ACHN (cell line): ENCODE measurements around the gene DENND1B.

ENCODE experiments used
- DNase-seq: peaks from one replicate; pipeline ENCODE4 v3.0.0-alpha.2; 2015
- in situ Hi-C: cut with HindIII; loops from 2 replicates; pipeline ENCODE4 v1.10.0; 2017; ENCODE audit warnings: low sequenced_read_pairs, low pct_ligation_motif_present, low pct_unique_long_range_greater_than_20kb

The DENND1B gene

DNA sequence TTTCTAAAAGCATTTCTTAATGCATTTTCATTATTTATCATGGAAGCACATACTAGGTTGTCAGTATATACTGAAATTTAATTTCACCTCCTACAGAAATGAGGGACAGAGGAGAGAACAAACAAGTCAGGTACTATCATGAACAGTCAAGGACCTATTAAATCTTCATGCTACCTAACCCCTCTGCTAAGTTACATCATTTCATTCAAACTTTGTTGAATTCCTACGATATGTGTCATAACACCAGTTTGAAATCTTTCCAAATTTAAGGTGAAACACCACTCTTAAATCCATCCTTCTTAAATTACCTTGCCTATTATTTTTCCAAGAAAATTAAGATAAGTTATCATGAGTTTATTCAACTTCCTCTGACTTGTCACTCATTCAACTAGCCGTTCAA is 78.9 kb downstream of the DENND1B start:
- peak; percentile 40 for DNase-seq
- in situ Hi-C loops = no loop called here

DNA sequence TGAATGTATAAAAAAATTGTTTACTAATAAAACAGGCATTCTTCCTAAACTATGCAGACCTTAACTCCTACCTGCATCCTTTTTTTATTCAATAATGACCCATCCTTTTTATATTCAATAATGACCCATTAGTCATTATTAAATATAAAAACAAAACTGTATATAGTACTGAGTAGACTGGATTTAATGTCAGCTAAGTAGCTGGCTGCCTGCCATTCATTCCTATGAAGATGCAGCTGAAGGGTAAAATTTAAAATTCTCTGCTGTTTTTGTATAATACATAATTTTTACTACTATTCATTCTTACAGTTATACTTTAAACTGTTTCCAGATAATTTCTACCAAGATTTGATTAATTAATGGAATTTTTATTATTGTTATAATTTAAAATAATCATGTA is 79.3 kb downstream of the DENND1B start:
- in situ Hi-C loops = no loop called here
- no peak for DNase-seq

DNA sequence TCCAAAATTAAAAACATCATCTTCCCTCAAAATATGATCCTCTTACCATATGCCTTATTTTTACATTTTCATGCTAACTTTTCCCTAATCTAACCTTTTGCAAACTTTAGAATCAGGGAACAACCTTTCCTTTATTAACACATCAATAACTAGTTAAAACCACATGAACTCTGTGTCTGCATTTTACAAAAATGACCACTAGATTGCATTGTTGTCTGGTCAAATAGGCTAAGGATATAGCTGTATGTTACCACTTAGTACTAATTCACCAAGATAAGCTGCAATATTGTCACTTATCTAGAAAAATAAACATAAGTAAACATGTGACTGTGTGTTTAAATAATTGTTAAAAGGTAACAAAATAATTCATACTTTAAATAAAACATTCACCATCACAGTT is 82.3 kb downstream of the DENND1B start:
- peak; percentile 46 for DNase-seq
- in situ Hi-C loops = no loop called here

DNA sequence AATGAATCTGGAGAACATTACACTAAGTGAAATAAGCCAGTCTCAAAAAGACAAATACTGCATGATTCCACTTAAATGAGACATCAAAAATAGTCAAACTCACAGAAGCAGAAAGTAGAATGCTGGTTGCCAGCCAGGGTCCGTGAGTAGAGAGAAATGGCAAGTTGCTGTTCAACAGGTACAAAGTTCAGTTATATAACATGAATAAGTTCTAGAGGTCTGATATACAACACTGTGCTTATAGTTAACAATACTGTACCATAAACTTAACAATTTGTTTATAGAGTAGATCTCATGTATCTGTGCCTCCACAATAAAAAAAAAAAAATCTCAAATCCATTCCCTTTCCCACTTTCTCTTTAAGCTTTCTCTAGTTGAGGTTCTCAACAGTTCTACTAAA is 83.5 kb downstream of the DENND1B start:
- in situ Hi-C loops = no loop called here
- no peak for DNase-seq

DNA sequence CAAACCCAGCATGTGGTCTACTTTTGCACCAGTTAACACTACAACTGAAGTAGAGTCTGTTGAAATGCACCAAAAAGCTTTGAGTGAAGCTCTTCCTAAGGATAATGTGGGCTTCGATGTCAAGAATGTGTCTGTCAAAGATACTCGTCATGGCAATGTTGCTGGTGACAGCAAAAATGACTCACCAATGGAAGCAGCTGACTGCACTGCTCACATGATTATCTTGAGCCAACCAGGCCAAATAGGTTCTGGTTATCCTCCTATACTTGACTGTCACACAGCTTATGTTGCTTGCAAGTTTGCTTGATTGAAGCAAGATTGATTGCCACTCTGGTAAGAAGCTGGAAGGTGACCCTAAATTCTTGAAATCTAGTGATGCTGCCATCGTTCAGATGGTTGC is 85.2 kb downstream of the DENND1B start:
- DNase-seq = no peak
- in situ Hi-C loops = no loop called here

DNA sequence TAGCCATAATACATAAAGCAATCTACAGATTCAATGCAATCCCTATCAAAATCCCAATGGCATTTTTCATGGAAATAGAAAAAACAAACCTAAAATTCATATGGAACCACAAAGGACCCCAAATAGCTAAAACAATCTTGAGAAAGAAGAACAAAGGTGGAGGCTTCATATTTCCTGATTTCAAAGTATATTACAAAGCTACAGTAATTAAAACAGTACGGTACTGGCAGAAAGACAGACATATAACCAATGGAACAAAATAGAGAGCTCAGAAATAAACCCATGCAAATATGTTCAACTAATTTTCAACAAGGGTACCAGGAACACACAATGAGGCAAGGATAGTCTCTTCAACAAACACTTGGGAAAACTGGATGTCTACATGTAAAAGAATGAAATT is 87.0 kb downstream of the DENND1B start:
- in situ Hi-C loops = no loop called here
- no peak for DNase-seq

DNA sequence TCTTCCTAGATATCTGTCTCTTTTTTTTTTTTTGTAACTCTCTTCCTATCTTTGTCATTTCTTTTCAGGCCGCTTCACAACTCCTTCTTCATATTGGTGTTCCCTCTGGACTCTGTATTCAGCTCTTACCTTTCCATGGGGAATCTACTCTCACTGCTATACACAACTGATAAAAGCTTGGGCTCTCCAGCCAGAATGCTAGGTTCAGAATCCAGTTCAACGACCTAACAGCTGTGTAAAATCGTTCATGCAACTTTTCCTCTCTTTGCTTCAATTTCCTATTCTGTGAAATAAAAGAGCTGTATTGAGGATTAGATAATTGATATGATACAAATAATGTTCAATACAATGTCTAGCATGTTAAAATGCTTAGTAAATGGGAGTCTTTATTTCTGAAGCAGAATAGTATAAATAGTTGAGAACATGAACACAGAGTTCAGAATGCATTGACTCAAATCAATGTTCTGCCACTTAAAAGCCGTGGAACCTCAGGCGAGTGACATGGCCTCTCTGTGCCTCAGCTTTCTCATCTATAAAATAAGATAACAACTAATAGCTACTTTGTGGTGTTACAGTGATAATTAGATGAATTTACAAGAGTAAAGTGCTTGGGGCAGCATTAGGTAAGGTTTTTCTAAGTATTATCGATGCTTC is 88.5 kb downstream of the DENND1B start:
- in situ Hi-C loops = no loop called here

DNA sequence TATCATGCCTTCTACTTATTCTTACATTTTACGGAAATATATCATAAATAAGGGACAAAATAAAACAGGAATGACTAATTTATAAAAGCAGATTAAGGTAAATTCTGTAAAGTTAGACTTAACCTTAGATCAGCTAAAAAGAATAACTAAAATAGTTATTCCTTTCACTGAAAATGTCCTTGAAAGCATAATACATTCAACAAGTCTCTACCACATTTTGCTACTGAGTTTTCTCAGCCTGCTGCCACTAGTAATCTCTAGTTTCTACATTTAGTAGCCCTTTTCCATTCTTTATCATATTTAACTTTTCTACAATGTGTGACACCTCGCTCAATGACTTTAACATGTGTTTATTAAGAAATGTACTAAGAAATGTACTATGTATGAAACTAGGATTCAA is 89.0 kb downstream of the DENND1B start:
- DNase-seq = no peak
- in situ Hi-C loops = no loop called here

More for the DNA sequence above, 88.5 kb downstream of the DENND1B start:
- no peak for DNase-seq

DNA sequence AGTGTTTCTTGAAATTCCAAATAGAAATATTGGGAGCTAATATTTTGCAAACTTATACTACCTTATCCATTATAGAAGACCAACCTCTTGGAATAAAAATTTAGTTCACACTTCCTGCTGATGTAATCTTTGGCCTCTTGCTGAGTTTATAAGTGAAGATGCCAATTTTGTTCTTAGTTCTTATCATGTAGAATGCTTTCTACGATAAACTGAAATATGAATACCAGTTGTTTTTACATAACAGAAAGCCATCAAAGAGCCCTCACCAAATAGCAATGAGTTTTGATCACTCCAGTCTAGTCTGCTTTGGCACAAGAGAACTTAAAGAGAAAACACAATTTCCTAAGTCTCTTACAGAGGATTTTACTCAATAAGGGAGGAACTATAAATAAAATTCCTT is 89.5 kb downstream of the DENND1B start:
- DNase-seq = no peak
- in situ Hi-C loops = no loop called here

DNA sequence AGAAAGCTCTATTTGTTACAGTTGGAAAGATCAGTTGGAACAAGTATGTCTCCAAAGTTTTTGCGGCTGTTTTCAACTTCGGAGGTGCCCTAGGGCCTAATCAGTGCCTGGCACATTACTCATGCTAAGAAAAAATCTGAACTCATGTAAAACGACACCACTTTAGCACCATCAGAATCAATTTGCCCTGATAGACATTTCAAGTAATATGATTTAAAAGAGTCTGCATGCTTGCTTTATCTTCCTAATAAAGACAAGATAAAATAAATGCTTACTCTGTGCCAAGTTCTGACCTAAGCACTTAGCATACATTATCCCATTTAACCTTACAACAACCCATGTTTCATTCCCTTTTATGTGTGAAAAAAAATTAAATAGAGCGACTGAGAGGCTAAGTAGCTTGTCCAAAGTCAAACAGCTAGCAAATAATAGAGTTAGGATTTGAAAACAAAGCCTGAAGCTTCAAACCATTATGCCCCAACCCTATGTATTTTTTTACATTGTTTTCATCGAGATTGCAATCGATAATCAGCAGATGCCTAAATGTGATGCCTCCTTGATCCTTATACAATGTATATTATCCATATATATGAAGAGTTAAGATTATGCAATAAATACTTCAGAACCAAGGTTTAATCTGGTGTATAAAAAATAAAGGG is 91.3 kb downstream of the DENND1B start:
- DNase-seq = no peak
- in situ Hi-C loops = no loop called here

DNA sequence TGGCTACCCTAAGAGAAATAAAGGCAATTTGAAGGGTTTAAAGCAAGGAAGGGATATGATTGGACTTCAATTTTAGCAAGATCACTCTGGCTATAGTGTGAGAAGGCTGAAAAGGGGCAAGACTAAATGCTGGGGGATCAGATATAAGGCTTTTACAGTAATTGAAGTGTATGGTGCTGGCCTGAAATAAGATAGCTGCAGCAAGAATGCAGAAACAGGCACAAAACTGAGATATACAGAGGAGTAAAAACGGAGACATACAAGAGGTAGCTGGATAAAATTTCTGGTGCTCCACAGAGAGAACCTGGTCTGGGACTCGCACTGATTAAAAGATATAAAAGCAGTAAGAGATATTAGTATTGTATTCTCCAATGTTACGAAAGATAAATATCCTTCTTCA is 92.0 kb downstream of the DENND1B start:
- no peak for DNase-seq
- in situ Hi-C loops = no loop called here

DNA sequence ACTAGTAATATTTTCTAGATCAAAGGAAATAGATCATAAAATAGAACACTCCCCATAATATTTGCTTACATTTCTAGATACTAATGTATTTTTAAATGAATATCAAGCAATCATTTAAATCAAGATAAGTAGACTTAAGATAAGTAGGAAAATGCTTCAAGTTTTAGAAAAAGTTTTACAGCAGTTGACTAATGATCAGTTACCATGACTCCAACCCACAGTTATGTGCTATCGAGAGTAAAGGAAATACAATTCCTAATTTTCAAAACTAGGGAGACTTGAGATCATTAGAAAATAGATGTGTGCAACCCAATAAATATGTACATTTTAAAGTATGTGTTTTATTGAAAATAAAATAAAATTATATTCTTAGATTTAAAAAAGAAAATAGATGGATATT is 95.0 kb downstream of the DENND1B start:
- in situ Hi-C loops = no loop called here
- DNase-seq = no peak

DNA sequence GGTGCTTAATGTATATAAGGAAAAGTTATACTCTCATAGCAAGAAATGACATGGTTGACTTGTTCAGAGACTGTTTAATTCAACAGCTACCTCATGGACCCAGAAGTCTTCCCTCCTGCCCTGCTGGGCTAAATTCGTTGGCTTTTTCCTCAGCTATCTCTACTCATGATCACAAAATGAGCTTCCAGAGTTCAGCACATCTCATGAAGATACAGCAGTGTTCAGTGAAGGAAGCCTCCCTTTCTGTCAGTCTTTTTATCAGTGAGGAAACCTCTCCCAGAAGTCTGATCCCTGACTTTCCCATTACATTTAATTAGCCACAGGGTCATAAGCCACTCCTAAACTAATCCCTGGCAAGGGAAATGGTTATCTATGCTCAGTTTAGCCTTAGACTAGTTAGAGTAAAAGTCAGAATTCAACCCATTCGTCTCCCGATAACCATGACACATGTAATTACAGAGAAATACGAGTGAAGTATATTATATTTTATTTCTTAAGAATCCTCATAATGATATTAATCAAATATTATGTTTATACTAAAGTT is 97.5 kb downstream of the DENND1B start:
- DNase-seq = no peak

DNA sequence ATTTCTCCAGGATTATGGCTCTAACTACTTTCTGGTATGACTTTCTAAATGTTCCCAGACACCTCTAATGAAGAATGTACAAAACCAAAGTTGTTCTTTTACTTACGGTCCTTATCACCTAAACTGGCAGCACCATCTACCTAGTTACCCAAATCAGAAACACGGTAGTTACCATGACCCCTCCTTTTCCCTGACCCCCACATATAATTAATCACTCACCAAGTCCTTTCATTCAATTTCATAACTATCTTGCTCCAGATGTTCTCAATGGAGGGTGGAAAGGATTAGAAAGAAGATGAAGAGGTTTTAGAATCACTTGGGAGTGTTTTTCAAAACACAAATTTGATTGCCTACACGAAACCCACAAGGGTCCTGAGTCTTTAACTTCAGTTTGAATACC is 98.0 kb downstream of the DENND1B start:
- in situ Hi-C loops = no loop called here
- DNase-seq = no peak

More for the DNA sequence above, 97.5 kb downstream of the DENND1B start:
- in situ Hi-C loops = no loop called here

DNA sequence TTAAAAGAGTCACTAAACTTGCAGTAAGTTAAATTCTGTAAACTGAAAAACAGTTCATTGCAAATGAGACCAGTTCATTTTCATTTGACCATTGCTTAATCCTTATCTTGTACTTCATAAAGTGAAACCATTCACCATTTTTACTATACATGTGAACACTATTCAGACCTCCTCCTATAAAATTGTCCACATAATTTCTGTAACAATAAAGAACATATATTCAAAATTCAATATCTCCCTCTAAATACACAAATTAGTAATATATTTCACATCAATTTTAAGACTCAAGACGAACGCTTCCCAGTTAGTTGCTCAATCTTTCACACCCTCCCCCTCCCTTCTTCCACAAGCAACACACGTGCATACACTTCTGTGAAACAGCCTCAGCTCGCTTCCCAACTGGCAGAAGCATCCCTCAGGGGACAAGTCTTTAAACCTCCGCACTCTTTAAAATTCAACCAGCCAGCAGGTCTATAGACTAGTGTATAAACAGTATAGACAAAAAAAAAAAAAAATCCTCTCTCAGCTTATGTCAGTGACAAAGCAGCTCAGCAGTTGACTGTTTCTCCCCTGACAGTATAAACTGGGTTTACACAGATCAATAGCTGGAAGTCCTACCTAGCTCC is 99.6 kb downstream of the DENND1B start:
- peak; percentile 49 for DNase-seq
- in situ Hi-C loops = no loop called here

DNA sequence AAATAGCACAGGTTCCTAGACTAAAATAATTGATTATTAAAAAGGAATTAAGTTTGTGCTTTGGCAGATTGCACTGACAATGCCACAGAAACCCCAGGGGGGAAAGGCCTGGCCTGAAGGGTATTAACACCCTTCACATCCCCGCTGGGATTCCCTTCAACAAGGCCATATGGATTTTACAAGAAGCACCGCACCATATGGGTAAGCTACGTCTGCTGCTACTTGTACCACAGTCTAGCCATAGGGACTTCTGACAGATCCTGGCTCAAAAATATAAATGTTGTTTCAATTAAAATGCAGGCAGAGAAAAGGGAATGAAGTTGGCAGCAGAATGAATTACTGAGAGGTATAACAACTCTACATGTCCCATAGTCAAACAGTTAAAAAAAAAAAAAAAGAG is 101.0 kb downstream of the DENND1B start:
- in situ Hi-C loops = no loop called here

DNA sequence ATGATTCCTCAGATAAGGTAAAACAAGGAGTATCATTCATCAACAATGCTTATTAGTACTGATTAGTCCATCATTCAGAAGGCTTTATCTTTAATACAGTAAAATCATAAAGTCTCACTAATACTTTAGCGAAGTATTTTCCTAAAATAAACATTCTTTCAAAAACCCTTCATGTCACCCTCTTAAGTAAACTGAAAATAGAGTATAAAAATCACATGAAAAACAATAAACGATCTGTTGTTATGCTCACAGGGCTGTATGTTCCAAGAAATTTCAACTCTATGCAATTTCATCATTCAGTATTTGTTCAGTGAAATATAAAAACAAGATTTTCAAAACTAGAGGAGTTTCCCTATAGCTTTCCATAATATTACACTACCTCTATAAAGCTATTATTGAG is 102.0 kb downstream of the DENND1B start:
- DNase-seq = no peak
- in situ Hi-C loops = no loop called here

More for the DNA sequence above, 101.0 kb downstream of the DENND1B start:
- no peak for DNase-seq

DNA sequence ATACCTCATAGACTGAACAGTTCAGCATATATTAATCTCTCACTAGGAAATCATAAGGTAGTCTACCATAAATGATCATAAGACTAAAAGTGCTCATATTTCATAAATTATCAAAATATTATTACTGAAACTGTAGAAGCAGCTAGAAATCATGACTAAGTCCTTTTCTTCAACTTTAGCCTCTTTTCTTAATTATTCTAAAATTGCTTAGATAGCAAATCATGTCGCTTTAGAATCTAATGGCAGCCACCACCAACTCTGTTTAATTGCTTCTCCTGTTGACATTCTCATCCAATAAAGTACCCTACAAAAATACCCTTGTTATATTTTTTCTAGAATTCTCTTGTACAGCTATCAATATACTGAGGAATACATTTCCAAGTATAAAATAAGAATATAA is 102.9 kb downstream of the DENND1B start:
- no peak for DNase-seq
- in situ Hi-C loops = no loop called here

DNA sequence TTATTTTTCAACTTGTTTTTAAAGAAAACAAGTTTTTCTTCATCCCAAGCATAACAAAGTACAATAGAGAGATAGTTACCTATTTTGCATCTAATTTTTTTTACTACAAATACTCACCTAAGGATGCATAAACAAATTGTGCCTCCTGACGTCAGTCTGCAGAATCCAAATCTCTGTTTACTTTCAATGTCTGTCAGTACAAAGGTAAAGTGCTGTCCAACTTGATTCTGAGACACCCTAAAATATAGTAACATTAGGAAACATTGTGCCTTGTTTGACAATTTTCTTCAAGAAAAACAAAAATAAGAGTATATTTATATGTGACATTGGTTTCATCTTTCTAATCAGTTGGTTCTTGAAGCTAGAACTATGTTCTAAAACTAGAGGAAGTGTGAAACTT is 103.4 kb downstream of the DENND1B start:
- no peak for DNase-seq
- in situ Hi-C loops = no loop called here

DNA sequence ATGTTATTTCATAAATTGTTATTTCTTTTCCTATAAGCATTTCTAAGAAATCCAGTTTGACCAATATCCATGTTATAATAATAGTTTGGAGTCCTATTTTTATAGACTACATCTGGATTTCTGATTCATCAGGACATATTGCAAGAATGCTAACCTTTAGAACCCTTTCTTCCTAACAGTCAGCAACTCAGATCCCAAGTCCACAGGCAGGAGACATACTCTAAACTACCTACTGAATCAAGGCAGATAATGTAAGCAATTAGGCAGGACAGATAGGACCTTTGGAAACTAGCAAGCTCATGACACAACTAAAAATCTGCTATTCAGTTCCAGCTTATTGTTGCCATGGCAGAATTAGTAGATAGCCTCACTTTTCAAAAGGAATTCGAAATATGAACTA is 104.1 kb downstream of the DENND1B start:
- in situ Hi-C loops = no loop called here
- DNase-seq = no peak
